ENCODE results near the gene CCM2. TPM values are rescaled to one million over a fixed set of nuclear protein-coding genes. Genes with fewer than 3 reads are reported as not detected.

The CCM2 gene
- total and polyA plus RNA-seq, 2 of the 8 experiments (the other 6 are each of a cell fraction or from before 2014, with no cell fraction given) = 31.6 to 41.2 TPM

- TF ChIP-seq MAX (IDR thresholded peaks at IDR 0.05) (no peak), CTBP2 (IDR thresholded peaks at IDR 0.05; ENCODE audit: borderline replicate concordance, insufficient read depth, insufficient read length, low read length) (no peak), NANOG (IDR thresholded peaks at IDR 0.05; ENCODE audit: insufficient read depth, low read depth, low read length, poor library complexity, severe bottlenecking) (no peak), SP1 (IDR thresholded peaks at IDR 0.05; ENCODE audit: low read depth, low read length) (no peak), EGR1 (IDR thresholded peaks at IDR 0.05; ENCODE audit: borderline replicate concordance, low read depth, low read length) (no peak)
Observed at GRCh38 chr7:45070254-45070642, 70.2 kb downstream of the CCM2 start (continued).

Measured in H1 (cell line).